Middle frontal gyrus (tissue), 1 donor: ENCODE results near the gene STK36.

ENCODE experiments used
- DNase-seq: peaks from one replicate; pipeline ENCODE4 v3.0.0-alpha.2; 2015; ENCODE audit warnings: low spot score; ENCODE audit errors: extremely low spot score

STK36 gene

GRCh38 chr2:218745559-218746469 lies 73.9 kb downstream of the STK36 start:
- peak; percentile 87 for DNase-seq

DNA sequence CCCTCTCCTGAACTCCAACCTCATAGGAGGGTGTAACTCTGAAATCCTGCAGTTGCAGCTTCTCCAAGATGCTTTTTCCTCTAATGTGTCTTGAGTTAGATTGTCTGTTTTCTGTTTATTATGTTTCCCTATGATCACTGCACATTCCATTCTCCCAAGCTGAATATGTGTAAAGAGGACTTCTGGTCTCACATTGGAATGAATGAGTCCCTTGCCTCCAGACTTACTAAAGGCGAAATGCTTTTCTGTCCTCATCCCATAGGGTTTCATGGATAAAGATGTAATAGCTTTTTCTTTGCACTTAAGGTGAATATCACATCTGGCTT lies 74.5 kb downstream of the STK36 start:
- no peak for DNase-seq

DNA sequence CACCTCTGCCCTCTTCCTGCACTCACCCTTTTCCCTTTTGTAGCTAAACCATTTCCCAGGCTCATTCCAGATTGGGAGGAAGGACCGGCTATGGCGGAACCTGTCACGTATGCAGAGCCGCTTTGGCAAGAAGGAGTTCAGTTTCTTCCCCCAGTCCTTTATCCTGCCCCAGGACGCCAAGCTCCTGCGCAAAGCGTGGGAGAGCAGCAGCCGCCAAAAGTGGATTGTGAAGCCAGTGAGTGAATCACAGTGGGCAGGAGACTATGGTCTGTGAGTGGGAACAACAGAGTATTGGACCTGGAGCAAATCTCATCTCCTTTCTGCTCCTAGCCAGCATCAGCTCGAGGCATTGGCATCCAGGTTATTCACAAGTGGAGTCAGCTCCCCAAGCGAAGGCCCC lies 75.1 kb downstream of the STK36 start:
- no peak for DNase-seq

- no peak for DNase-seq
These were observed 77.0 kb downstream of the STK36 start for GRCh38 chr2:218748741-218749441.
